ENCODE data around the gene CDON.

DNA sequence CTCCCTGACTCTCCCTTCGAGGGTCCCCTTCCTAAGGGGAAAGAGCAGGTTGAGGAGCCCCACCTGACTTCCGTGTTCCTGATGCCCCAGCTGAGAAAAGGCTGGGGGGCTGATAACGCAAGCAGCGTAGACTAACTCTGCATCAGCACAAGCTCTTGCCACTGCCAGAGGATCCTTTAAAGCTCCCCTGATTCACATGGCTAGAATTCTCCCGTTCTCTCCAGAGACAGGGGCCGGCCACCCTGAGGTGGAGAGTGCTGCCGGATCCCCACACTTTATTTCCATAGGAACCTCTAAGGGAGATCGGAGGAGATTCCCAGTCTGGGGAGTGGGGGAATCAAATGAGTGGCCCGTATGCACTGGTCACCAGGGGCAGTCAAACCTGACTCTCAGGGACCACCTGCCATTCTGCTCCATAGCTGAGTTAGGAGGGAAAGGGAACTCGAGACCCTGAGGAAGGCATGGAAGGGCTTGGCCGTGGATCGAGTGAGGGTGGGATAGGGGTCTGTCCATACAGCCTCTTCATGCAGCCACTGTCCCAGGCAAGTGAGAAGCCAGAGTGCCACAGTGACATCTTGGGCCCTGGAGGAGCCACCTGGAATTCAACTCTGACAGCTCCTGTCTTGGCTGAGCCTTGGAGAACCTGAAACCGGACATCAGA, 118.2 kb downstream of the CDON start:
- TF ChIP-seq CTCF (conservative IDR thresholded peaks at IDR 0.05) (no peak), ZFX (IDR thresholded peaks at IDR 0.05) (no peak)
